NCI-H187 (cell line): ENCODE data around the gene SOX8.

Source experiments
- DNase-seq, 2 experiments: peaks; one replicate each; lab custom pipeline; 2025; lab: John Stamatoyannopoulos, UW

Gene SOX8

DNA sequence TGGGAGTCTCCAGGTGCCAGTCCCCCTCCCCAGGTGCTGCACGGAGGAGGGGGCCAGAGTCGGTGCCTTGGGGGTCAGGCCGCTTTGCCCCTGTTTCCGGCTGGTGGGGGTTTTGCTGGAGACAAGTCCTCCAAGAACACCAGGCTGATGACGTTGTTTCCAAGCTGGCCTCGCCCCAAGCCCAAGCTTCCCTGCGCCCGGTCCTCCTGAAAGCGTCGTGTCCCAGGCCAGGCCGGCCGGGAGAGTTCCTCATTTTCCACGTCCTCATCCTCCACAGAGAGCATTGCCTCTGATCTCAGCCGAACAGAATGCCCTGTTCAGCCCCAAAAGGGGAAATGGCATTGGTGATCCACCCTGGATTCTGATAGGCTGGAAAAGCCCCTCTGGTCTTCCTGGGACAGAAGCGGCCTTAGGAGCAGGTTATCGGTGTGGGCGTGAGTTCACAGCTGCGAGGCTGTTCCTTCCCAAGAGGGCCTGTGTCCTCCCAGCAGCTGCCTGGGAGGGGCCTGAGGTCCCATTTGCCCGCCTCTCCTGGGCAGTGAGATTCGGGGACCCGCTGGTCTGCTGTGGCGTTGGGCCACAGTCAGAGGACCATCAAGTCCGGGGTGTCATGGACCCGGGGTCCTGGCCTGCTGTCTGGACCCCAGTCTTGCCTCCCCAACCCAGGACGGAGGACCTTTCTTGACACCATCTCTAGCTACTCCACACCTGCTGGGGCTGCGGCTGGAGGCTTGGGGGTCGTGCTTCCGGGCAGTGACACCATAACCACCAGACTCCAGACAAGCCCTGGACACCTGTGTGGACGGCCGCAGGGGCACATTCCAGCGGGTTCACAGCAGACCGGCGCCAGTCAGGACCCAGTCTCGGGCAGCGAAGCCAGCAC is 7.1 kb downstream of the SOX8 start:
- DNase-seq, result no peak

DNA sequence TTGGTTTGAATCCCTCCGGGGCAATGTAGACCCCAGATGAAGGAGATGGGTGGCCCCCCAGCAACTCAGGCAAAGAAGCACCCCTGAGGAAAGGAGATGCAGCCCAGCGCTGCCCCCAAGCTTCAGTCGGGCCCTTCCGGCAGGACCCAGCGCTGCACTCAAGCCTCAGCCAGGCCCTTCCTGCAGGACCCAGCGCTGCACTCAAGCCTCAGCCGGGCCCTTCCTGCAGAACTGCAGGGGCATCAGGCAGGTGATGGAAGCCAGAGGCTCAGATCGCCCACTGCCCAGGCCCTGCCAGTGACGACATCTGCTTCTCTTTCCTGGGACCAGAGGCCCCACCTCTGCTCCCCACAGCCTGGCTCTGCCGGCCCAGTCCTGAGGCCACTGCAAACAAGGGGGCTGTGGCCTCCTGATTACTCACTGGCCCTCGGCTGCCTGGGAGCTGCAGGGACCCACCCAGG is 7.8 kb downstream of the SOX8 start:
- DNase-seq, result no peak

DNA sequence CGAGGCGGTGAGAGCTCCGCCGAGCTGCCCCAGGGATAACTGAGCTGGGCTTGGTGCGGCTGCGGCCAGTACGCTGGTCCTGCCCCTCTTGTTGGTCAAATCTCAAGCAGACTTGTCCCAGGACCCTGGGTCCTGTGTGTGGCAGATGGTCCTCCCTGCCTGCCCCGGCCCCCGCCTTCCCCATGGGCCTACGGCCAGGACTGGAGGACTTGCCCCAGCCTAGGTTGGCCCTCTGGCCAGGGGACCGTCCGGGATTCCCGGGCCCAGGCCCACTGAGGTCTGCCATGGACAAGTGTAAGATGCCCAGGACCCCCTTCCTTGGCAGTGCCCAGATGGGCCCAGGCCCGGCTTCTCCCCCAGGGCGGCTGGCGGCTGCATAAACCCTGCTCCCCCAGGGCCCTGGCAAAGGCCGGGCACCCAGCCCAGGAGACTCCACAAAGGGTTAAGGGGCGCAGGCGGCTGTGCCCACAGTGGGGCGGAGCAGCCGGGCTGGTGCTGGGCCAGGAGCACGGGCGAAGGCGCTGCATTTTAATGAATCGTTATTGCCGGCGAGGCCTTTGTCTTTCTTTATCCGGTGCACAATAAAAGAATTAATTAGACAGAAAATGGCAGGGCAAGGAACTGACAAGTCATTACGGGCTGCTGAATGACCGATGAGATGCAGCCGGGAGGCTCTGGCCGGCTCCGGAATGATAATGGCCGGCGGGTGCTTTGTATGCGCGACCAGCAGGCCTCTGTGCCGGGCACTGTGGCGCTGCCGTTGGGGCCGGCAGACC is 9.1 kb downstream of the SOX8 start:
- no peak for DNase-seq

DNA sequence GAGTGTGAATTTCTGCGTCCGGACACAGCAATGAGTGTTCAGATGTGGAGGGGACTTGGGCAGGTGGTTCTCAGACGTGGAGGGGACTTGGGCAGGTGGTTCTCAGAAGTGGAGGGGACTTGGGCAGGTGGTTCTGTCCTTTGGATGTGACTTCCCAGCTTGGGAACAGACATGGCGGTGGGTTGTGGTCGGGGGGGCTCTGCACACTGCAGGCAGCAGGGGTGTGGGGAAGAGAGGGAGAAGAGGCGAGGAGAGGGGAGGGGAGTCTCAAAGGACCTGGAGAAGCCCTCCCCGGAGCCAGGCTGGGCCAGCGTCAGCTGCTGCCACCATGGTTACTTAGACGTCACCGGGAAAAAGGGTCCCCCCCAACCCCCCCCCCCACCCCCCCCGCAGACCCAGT is 9.8 kb downstream of the SOX8 start:
- DNase-seq, result no peak

DNA sequence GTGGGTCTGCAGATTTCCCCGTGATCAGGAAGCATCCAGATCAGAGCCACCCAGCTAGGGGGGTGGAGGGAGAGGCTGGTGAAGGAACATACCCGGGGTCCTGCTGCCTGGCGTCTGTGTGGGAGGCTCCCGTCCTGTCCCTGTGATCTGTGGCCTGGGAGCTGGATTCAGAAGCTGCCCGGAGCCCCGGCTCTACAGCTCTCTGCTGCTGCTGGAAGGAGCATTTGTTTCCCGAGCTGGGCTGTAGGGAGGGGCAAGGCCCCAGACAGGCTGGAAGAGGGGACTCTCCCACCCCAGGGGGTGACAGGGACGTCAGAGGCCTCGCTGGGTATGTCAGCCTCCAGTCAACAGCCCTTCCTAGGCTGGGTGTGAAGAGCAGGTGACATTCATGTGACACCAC is 10.2 kb downstream of the SOX8 start:
- no peak for DNase-seq

DNA sequence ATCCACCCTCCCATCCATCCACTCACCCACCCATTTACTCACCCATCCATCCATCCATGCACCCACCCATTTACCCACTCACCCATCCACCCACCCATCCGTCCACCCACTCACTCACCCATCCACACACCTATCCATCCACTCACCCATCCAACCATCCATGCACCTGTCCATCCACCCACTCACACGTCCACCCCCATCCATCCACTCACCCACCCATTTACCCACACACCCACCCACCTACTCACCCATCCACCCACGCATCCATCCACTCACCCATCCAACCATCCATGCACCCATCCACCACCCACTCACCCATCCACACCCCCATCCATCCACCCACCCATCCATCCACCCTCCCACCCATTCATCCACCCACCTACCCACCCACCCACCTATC is 12.2 kb downstream of the SOX8 start:
- no peak for DNase-seq

DNA sequence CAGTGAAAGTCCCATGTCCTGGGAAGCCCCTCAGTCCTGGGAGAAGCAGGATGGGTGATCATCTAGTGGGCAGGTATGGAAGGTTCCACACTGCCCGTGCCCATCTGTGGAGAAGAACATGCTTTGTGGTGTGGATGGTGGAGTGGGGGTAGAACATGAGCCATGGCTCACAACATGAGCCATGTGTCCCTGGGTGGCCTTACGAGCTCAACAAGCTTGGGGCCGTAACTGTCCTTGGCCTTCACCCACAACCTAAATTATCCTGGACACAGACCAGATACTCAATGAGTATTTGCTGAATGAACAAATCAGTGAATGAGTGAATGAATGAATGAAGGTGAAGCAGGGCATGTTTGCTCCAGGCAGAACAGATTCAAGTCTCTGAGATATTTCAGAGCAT is 13.5 kb downstream of the SOX8 start:
- DNase-seq, result no peak

DNA sequence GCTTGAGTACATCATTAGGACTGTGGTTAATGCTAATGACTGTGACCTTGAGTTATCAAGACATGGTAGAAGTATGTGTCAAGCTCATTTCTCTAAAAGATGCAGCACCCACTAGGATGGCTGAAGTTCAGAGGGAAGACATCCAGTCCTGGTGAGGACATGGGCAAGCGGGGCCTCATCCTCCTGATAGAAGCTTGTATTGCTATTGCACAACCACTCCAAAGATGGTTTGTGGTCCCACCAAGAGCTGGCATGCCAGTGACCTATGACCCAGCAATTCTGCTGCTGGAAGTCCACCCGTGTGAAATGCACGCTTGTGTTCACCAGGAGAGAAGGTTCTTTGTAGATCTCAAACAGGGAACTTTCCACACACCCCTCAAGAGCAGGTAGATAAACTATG is 14.2 kb downstream of the SOX8 start:
- no peak for DNase-seq

DNA sequence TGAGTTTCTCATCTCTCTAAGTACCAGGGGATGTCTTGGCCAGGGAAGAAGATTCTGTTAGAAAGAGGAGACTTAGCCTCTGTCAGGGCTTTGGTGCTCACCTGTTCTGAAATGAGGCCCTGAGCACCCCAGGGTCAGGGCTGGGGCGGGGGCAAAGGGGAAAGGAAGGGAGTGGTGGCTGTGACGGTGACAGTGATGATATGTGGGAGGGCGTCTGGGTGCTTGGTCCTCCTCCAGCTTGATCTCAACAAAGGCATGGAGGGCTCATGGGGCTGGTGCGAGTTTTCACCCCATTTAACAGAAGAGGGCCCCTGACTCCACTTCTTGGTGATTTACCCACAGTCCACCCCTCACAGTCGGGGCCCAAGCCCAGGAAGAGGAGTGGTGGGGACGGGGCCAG is 15.1 kb downstream of the SOX8 start:
- DNase-seq, result no peak

DNA sequence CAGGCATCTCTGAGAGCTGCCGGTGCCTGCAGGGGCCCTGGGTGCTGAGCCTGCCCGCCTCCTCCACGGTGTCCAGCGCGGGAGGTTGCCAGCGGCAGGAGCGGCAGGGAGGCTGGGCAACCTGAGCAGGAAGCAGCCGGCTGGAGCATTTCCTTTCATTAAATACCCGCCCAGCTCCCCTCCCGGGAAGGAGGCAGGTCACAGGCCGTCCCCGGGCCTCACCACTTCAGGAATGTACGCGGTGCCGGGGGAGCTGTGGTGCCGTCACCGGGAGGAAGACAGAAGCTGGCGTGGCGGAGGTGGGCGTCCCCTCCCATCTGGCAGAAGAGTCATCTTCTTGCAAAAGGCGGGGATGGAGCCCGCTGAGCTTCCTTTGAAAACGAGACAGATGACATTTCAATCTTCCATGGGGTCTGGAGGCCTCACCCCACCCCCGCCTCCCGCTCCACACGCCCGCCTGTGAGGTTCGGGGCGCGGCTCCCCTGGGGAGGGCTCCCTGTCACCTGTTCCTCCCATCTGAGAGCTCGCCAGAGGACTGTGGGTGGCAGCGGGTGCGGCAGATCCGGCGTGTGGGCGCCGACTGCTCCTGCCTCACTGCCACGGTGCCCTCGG is 16.0 kb downstream of the SOX8 start:
- no peak for DNase-seq

DNA sequence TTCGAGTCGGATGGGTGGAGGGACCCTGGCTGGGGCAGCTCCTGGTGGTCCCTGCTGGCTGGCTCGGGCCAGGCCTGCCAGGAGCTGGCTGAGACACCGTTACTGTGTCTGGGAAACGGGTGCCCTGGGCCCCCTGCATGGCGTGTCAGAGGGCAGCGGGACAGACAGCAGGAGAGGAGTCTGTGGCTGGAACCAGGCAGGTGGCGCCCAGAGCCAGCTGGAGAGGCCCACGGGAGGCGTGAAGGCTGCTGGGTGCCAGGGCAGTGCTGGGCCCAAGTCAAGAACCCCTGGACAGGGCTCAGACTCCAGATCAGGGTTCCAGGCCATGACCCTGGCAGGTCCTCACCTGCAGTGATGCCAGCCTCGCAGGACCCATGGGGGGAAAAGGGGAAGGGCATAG is 16.6 kb downstream of the SOX8 start:
- DNase-seq, result no peak

DNA sequence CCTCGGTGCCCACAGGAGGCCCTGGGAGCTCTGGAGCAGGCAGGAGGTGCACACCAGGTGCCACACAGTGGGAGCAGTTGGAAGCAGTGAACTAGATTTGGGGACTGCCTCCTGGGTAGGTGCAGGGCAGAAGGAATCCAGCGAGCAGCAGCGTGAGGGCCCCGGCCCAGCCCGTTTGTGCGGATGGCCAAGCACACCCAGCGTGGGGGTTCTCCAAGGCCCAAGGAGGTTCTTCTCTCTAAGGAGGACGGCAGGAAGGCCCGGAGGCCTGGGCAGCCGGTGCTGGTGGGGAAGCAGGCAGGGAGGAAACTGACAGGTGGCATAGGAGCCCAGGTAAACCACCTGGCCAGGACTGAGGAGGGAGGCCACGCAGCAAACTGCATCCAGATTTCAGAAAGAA is 17.0 kb downstream of the SOX8 start:
- DNase-seq, result no peak

DNA sequence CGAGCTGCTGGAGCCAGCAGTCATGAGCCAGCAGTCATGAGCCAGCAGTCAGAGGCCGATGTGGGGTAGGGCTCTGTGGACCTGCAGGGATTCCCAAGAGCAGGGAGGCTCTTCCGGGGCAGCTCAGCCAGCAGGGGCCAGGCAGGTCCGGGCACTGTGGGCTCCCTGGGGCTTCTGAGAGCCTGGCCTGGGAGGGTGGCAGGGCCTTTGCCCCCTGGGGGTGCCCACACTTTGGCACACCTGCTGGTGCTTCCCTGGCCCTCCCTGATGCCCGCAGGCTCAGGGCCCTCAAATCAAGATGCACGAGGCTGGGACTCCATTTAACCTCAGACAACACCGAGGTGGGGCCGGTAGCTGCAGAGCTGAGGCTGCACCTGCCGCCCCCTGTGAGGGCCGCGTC is 18.1 kb downstream of the SOX8 start:
- no peak for DNase-seq

DNA sequence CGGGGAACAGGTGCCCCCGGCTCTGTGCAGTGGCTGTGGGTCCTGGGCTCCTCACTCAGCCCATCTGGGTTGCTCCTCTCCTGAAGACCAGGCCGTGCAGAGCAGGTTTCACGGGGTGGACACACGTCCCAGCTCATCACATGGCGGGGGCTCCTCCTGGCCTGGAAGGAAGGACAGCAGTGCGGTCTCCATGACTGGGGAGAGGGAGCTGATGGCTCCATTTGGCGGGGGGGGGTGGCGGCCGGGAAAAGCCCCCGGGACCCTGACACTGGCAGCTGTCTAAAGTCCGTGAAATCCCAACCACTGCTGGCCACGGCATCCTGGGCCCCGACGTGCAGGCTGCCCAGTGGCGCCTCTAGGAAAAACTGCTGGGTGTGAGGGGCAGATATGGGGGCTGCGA is 19.0 kb downstream of the SOX8 start:
- no peak for DNase-seq

DNA sequence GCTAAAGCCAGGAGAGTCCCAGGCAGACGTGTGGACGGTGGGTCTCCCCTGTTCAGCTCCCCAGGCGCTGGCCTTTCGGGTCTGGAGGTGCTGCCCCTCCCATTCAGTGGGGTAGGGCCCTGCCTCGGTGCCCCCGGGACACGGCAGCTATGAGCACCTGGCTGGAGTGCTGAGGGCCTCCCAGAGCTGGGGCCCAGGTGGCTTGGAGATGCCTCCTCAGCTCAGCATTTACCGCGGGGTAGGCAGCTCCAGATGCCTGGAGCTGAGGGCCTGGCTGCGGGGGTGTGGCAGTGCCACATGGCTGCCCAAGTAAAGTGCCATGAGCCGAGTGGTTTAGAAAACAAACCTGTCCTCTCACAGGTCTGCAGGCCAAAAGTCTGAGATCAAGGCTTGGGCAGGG is 19.5 kb downstream of the SOX8 start:
- no peak for DNase-seq

DNA sequence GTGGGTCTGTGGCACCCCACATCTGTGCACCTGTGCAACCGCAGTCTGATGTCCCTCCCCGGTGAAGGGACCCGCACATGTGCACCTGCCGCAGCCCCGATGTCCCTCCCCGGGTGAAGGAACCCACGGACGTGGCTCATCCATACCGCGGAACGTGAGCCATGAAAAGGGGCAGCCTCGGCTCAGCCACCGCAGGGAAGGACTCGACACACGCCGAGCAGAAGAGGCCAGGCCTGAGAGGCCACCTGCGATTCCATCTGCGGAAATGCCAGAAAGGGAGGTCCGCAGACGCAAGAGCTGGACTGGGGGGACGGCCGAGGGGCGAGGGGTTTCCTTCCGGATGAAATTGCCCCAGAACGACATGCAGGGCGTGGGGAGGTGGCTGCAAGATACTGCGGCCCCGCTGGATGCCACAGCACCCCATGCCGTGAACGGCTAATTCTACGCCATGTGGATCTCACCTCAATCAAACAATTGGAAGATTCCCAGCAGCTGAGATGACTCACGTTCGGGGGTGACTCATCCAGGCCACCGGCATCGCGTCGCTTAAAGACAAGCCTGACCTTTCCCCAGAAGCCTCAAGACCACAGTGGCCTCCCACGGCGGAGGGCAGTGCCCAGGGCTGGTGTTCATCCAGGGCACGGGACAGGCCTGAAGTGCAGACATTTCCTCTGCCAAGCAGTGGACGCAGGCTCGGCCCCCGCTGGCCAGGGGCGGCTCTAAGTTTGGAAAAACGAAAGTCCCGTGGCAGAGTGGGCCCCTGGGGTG is 21.0 kb downstream of the SOX8 start:
- no peak for DNase-seq

DNA sequence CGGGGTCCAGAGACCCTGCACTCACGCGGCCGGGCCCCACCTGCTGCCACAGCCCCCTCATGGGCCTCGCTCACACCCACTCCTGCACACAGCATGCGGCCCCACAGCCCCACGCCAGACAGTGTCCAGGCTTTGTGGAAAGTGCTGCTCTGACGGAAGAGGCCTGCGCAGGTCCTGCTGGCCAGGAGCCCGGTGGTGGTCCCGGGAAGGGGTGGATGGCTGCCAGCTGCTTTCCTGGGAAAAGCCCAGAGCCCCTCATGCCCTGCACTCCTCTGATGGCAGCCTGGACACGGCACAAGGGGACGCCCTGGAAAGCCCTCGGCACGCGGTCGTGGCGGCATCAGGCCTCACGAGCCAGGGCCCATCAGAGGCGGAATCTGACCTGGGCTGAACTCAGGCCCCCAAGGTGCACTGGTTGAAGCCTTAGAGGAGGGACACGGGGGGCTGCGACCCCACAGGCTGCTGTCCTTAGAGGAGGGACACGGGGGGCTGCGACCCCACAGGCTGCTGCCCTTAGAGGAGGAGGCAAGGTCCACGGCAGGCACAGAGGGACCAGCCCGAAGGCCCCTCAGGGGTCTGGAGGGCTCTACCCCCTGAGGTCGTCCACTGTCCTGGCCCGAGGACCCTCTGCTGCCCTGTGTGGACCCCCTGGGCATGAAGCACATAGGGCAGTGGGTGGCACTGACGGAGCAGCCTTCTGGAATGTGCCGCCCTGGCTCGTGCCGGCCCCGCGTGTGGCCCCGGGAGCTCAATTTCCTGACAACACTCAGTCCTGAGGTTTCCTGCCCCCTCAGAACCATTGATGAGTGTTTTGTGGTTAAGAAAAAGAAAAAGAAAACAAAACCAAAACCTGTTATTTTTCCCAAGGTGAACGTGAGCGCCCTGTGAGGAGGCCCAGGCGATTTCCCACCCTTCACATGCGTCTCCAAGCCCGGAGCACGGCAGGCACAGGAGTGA is 22.1 kb downstream of the SOX8 start:
- DNase-seq, result no peak

DNA sequence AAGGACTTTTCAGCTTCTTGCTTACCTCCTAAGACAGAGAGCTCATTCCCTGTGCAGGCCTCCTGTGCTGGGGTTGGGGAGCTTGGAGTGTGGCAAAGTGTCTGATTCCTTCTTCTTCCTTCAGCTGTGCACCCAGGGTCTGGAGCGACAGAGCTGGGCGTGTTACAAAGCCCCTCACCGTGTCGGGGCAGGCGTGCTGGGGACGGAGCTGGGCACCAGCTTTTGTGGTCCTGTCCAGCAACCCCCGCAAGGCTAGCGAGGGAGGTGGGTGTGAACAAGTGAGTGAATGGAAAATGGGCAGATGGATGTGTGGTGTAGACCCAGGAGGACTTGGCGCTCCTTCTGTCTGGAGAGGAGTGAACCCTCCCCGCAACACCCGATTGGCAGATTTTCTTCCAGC is 23.7 kb downstream of the SOX8 start:
- DNase-seq, result no peak

DNA sequence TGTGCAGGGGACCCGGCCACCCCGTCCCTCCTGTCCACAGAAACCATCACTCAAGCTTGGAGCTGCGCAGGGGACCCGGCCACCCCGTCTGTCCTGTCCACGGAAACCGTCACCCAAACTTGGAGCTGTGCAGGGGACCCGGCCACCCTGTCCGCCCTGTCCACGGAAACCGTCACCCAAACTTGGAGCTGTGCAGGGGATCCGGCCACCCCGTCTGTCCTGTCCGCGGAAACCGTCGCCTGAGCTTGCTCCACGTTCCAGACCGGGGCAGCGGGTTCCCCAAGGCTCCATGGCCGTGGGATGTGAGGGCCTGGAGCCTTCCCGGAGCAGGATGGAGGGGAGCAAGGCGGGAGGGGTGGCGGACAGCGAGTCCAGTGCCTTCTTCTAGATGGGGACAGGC is 25.2 kb downstream of the SOX8 start:
- DNase-seq, result no peak

DNA sequence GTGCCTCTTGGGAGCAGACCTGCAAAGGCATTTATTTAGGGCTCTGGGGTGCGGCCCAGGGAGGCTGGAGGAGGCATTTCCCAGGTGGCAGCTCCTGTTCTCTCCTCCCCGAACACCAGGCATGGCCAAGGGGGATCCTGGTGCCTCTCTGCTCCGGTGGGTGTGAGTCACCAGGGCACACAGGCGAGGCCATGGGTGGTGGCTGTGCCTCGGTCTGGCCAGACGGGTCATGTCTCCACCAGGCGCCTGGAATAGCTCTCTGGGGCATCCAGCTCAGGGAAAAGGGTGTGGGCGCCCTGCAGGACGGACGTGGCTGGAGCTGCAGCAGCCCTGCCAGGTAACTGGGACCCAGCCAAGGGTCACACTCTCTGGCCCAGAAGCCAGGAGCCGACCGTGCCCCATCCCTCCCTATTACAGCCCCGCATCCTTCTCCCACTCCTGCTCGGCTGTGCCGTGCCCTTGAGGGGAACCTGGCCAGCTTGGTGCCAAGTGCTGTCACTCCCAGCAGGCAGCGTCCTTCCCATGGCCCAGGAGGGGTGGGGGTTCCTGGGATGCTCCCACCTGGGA is 25.8 kb downstream of the SOX8 start:
- no peak for DNase-seq

DNA sequence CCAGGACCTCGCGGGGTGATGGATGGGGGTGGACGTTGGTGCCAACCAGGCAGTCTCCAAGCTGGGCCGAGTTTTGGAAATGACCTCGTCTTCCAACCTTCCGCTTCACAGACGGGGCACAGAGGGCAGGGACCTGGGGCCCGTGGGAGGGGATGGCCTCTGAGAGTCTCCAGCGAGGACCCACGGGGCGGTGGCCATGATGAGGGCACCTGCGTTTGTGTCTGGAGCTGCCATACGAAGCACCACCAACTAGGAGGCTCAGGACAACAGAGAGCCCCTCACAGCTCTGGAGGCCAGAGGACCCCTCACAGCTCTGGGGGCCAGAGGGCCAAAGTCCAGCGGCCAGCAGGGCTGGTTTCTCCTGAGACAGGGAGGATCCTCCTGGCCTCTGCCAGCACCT is 26.5 kb downstream of the SOX8 start:
- no peak for DNase-seq
